Skin of body (tissue), 2 donors: ENCODE measurements around the gene EMILIN2. TPM values are rescaled to one million over a fixed set of nuclear protein-coding genes. Genes with fewer than 3 reads are reported as not detected.
A peak's percentile ranks its signal among the peaks of the same experiment; 100 is the strongest.
"Not testable (repeated sequence)": the region's sequence is repeated elsewhere in the genome, so short reads cannot be mapped to it uniquely, and the experiment has no call there.

Experiments
- DNase-seq: peaks from one replicate; lab custom pipeline; 2025; lab: John Stamatoyannopoulos, UW
- total RNA-seq: library from RNA; depleted of rRNA; stranded (reverse); fragments of >200 nt; gene quantifications from one replicate; pipeline ENCODE4 v1.2.3, GENCODE V29; 2014

EMILIN2 gene
- 37.6 TPM for total RNA-seq

GRCh38 chr18:2846636-2847316, at the start of gene EMILIN2:
Gene EMILIN2 (plus strand): TSS chr18:2847006. CDS start chr18:2847189, 183 bp downstream.
- no peak for DNase-seq

- no peak for DNase-seq
Observed at GRCh38 chr18:2797951-2798350, 48.9 kb upstream of the EMILIN2 start.

- no peak for DNase-seq
Observed at GRCh38 chr18:2799369-2799768, 47.4 kb upstream of the EMILIN2 start.

GRCh38 chr18:2805970-2806943, 40.5 kb upstream of the EMILIN2 start:
- DNase-seq, result no peak

GRCh38 chr18:2808640-2809039, 38.2 kb upstream of the EMILIN2 start:
- DNase-seq, result not testable (repeated sequence)

GRCh38 chr18:2809666-2810183, 37.1 kb upstream of the EMILIN2 start:
- DNase-seq, result not testable (repeated sequence)

- DNase-seq, result no peak
Observed at GRCh38 chr18:2811416-2811815, 35.4 kb upstream of the EMILIN2 start.

GRCh38 chr18:2814928-2815327, 31.9 kb upstream of the EMILIN2 start:
- no peak for DNase-seq

GRCh38 chr18:2818281-2818680, 28.5 kb upstream of the EMILIN2 start:
- no peak for DNase-seq

- DNase-seq, result no peak
Observed at GRCh38 chr18:2821695-2822094, 25.1 kb upstream of the EMILIN2 start.

- no peak for DNase-seq
Observed at GRCh38 chr18:2822213-2822921, 24.4 kb upstream of the EMILIN2 start.

- DNase-seq, result no peak
Observed at GRCh38 chr18:2823202-2823601, 23.6 kb upstream of the EMILIN2 start.

GRCh38 chr18:2823966-2824365, 22.8 kb upstream of the EMILIN2 start:
- no peak for DNase-seq

- no peak for DNase-seq
Observed at GRCh38 chr18:2824865-2825264, 21.9 kb upstream of the EMILIN2 start.

GRCh38 chr18:2825613-2826175, 21.1 kb upstream of the EMILIN2 start:
- DNase-seq, result no peak

GRCh38 chr18:2826581-2826980, 20.2 kb upstream of the EMILIN2 start:
- no peak for DNase-seq

- no peak for DNase-seq
Observed at GRCh38 chr18:2827061-2827460, 19.7 kb upstream of the EMILIN2 start.

GRCh38 chr18:2836118-2836517, 10.7 kb upstream of the EMILIN2 start:
- DNase-seq, result not testable (repeated sequence)

- DNase-seq, result not testable (repeated sequence)
Observed at GRCh38 chr18:2837290-2837689, 9.5 kb upstream of the EMILIN2 start.

GRCh38 chr18:2839202-2839601, 7.6 kb upstream of the EMILIN2 start:
- DNase-seq, result no peak

GRCh38 chr18:2840521-2840920, 6.3 kb upstream of the EMILIN2 start:
- DNase-seq, result peak; percentile 86
